GM18858 (cell line): ENCODE data around the gene CCDC141.
"Not testable (repeated sequence)": the region's sequence is repeated elsewhere in the genome, so short reads cannot be mapped to it uniquely, and the experiment has no call there.

ENCODE experiments used
- ATAC-seq: cut with Tn5 transposase; IDR thresholded peaks from one replicate; pipeline ENCODE4 v1.9.1; 2021; ENCODE audit not compliant: unreplicated experiment

Gene CCDC141

DNA sequence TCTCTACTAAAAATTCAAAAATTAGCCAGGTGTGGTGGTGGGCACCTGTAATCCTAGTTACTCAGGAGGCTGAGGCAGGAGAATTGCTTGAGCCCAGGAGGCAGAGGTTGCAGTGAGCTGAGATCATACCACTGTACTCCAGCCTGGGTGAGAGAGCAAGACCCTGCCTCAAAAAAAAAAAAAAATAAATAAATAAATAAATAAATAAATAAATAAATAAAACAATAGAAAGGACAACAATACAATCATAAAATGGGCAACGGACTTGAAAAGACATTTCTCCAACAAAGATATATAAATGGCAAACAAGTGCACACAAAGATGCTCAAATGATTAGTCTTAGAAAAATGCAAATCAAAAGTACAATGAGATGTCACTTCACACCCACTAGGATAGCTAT lies 60.5 kb downstream of the CCDC141 start:
- not testable (repeated sequence) for ATAC-seq

DNA sequence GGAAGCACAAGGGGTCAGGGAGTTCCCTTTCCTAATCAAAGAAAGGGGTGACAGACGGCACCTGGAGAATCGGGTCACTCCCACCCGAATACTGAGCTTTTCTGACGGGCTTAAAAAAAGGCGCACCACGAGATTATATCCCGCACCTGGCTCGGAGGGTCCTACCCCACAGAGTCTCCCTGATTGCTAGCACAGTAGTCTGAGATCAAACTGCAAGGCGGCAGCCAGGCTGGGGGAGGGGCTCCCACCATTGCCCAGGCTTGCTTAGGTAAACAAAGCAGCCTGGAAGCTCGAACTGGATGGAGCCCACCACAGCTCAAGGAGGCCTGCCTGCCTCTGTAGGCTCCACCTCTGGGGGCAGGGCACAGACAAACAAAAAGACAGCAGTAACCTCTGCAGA lies 67.3 kb downstream of the CCDC141 start:
- not testable (repeated sequence) for ATAC-seq

DNA sequence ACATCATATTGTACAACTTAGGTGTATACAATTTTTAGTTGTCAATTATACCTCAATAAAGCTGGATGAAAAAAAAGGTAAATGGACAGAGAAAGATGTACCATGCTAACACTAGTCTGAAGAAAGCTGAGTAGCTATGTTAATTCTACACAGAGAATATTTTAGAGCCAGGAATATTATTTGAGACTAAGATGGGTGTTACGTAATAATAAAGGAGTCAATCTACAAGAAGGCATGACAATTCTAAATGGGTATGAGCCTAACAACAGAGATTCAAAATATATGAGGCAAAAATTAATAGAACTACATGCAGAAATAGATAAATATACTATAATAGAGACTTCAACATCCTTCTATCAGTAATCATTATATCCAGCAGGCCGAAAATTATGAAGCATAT lies 69.1 kb downstream of the CCDC141 start:
- no peak for ATAC-seq

DNA sequence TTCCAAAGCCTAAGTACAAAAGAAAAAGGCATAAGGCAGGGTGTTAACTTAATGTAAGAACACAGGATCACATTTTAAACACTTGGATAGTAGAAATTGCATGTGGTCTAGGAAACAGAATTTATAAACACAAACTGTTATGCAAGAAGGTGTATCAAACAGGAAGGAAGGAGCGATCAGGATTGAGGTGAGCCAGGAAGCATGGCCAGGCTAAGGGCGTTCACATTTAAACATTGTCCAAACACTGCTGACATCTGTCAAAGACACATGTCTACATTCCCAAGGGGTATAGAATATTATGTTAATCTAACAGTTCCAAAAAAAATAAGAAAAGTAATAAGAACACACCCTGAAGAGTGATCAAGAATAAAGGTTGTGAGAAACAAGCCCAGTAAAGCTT lies 71.3 kb downstream of the CCDC141 start:
- ATAC-seq, result no peak

DNA sequence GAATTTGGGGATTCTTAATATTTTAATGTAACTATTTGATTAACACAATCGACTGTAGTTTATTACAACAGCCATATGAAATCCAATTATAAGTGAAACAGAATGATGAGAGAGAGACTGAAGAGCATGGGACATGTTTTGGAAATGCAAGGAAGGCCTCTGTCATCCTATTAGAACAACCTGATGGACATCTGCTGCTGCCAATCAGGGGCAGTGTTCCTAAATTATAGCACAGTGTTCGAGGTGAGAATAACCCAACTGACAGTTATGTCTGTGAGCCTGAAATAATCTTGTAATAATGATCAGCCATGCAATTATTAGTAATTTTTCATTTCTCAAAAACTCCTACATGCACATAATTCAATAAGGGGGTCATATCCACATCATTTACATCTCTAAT lies 73.6 kb downstream of the CCDC141 start:
- ATAC-seq, result no peak

DNA sequence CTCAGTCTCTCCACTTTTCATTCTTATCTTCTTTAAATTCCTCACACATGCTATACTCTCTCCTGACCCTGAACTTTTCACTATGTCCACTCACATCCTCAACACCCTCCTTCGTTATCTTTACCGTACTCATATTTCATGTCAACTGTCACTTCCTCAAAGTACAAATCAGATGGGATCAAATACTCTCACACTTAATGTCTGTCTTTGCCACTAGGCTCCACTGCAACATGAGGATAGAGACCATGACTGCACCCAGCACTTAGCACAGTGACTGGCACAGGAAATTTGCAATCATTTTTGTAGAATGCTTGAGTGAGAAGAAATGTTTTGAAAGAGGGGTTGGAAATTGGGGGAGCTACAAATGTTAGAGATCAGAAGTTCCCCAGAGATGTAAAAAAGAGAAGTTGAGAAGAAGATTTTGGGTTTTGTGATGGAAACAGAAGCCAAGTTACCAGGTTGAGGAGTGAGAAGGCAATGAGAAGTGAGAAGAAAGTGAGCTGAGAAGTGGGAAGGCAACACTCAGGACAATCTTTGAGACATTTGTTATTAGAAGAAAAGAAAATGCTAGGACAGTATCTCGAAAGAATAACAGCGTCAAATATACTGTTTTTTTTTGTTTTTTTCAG lies 87.0 kb downstream of the CCDC141 start:
- no peak for ATAC-seq

DNA sequence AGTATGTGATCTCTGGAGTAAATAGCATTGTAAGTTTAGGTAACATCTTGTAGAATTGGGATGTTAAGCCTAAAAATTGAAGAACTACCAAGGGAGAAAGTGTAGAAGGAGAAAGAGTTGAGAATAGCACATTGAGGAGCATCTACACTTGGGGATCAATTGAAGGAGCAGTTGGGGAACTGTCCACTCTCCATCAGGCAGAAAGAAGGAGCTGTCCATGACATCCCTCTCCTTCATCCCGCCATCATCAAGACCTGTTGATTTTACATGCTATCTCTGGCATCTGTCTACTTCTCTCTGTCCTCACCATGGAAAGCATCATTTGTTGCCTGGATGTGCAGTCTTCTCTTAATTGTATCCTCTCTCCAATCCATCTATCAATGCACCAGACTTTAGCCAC lies 87.8 kb downstream of the CCDC141 start:
- ATAC-seq, result no peak

DNA sequence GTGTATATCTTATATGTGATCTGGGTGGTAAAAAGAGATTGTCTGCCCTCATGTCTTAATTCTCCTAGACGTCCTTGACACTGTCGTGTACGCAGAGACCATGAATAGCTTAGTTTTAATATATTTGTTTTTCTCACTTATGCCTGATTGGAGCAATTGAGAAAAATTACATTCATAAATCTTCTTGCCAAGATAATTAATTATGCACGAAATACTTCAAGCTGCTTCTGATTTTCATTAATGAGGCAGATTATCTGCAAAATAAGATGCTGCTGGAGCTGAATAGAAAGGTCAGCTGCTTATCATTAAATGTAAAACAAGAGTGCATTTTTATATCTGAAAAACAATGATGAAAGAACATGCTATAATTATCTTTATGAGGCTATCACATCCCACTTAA lies 95.9 kb downstream of the CCDC141 start:
- ATAC-seq, result no peak

DNA sequence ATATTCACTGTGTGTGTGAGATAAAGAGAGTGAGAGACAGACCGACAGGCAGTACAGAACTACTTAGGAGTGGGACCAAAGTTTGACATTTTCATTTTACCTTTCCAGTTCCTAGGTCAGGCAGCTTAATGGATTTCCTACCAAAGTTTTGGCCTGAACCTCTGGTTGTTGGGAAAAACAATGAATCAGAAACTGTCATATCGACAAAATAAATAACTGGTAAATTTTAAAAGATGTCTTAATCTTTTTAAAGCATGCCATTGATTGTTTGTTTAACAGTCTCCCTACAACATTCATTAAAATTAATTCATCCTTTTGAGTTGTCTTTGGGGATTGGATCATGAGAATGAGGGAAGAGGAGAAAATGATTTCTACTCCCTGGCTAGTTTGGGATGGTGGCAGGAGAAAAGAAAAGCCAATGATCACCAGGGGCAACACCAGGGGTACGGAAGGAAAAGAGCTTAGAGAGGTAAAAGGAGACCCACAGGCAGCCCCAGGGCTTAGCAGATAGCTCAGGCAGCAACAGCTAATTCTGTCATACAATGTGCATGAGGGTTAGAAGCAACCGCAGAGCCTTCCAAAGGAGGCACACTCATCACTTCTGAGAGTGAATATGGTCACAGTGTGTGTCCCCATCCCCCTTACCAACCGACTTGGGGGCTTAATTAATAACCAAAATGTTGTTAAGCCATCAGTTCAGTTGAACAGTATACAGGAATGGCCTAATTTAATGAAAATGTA lies 98.5 kb downstream of the CCDC141 start:
- ATAC-seq, result no peak

DNA sequence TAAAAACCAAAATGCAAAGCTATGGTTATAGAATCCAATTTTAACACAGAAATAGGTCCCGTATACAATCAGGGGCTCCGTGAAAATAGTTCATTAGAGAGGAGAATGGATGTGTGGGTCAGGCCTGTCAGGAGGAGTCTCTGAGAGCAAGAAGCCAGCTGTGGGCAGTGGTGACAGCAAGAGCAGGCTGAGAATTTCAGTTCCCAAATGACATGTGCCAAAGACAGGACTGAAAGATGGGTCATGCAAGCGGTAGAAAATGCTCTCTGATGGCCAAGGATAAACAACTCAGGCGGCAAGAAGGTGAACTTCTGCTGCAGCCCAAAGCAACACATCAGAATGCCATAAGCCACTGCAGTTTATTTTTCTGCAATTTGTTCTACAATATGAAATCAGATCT lies 100.4 kb downstream of the CCDC141 start:
- ATAC-seq, result no peak

DNA sequence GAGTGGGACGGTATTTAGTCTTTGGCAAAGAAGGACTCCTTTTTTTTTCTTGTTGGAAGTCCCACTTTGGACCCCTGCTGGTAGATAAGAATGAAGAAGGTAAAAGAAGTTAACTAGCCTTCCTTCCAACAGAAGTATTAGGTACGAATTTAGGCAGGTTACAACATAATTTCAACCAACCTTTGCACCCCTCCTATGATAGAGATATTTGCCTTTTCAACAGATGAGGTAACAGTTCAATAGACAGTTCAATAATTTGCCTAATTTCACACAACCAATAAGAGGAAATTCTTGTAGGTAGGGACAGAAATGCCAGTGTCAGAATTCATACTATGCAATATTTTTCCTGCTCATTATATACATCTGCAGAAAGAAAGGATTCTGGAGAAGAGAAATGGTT lies 100.8 kb downstream of the CCDC141 start:
- ATAC-seq, result no peak

DNA sequence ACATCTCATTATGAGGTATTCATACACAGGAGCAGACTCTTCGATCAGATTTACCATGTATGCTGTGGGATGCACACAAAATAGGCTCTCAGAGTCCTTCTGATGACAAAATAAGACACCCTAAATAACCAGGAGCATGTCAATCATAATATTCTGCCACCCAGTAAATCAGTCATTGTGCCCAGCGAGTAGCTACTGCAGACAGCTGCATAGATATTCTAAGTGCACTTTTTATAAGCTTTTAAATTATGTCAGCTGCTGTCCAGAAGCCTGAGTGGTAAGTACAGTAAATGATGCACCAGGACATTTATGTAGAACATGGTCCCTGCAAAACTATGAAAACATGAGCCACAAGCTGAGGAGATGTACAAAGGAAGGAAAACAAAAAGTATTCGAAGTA lies 102.9 kb downstream of the CCDC141 start:
- ATAC-seq, result no peak

DNA sequence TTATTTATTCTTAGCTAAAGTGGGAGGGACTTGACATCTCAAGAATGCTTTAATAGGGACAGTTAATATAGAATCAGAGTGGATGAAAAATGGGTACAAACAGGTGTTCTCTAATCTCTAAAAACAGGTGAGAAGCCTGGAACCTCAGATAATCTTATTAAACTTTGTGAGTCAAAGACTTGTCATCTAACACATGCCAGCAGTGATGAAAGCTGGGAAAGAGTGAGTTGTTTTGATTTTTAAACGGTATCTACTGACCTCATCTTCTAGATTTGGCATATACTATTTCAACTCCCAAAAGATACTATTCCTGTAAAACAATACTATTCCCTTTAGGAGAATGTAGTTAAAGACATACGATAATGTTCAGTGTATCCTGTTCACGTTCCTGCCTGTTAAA lies 103.4 kb downstream of the CCDC141 start:
- no peak for ATAC-seq

DNA sequence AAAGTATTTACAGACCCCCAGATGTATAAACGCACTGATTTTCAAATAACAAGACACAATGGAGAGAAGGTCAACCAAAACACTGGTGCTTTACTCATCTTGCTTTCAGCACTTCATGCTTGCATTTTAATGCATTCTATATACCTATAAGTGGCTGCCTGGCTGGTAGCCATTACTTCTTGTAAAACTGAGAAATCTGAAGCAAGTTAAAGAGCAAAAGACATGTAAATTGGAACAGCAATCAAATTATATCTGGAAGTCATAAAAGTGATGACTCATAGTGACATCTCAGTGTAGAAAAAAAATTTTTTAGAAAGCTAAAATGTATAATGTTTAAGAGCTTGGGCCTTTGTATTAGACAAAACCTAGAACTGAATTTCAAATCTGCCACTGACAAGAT lies 106.2 kb downstream of the CCDC141 start:
- no peak for ATAC-seq

DNA sequence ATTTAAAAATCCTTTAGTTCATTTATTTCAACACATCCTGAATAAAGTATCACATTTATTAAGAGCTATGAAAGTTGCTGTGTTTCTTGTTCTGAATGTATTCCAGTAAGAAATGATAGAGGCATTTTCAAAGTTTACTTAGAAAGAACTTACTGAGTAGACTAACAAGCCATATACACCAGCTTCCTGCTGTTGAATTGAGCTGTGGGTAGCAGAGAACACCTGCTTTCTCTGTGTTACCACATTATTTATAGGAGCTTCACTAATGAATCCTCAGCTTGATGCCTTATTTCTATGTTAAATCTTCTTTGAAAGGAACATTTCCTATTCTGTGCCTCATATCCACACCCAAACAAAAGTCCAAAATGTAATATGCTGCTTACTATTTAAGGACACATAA lies 115.4 kb downstream of the CCDC141 start:
- ATAC-seq, result no peak

DNA sequence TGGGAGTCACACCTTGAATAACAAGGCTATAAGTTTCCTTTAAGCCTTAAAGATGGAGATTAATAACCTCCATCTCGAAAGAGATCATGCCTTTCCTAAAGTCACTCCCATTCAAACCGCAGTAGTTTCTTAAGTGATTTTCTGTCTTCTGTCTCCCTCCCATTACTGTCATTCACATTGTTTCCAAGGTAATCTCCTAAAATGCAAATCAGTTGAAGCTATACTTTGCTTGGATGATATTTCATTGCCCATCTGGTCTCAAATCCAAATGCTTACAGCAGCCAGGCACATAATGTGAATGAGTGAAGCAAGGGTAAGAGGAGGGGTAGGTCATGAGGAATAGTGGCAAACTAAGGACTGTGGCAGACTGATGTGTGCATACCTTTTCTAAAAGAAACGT lies 116.4 kb downstream of the CCDC141 start:
- ATAC-seq, result no peak

DNA sequence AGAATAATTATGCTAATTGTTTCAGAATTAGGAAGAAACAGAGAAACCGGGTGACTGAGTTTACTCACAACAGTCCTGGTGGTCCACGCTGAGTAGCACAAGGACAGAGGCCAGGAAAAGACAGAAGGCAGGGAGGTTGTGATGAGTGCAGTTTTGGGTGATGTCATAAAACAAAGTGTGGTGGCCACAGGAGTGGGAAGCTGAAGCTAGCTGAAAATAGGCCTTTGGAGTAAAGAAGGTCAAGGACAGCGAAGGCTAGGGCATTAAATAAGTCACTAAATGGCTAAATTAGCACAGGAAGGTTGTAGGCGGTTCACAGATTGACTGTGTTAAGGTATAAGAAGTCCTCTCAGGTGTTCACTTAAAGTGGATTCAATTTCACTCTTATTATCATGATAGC lies 121.9 kb downstream of the CCDC141 start:
- ATAC-seq, result peak; percentile 76

DNA sequence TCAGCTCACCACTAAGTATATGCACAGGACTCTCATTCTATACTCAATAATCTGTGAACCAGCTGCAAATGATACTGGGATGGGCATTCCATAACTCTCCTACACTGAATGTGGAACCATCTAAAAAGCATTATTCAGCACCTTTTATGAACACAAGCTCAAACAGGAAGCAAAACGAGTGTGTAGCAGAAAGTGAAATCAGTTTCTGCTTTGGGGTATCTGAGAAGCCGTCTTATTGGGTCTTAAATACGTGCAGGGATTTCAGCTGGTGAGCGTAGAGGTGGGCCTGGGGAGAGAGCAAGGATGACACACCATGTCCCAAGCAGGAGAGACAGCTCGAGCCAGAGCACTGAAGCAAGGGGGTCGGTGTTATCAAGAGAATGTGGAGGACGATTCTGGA lies 122.8 kb downstream of the CCDC141 start:
- peak; percentile 36 for ATAC-seq

DNA sequence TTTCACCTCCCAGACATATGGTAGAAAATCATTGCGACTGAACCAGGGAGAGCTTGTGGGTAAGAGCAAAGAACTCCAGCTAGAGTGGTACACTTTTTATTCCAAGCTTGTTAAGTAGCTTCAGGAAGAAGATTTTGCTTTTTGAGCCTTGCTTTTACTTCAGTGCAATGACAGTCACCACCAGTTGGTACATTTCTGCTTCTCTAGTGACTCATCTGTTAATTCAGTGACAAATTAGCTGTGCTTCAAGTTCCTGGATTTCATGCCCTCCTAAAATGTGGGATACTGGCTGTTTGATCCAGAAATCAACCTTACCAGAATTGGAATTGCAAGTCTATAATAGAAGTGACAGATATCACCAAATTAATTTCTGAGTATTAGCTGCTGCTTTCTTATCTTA lies 125.1 kb downstream of the CCDC141 start:
- no peak for ATAC-seq

DNA sequence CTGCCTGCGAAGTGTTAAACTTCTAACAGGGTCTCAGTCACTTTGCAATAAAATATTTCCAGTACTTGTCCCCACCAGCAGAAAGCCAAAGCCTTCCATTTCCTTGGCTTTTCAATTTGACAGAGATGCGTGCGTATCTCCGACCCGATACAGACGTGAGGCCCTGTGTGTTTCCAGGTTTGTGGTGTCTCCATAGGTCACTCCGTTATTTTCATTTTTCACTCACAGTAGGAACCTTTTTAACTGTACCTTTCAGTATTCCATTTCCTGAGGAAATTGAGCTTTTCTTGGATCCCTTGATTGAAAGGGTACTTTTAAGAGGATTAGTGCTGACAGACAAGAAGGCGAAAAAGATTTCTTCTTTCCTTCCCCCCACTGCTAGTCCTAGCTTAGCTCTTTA lies 126.4 kb downstream of the CCDC141 start:
- no peak for ATAC-seq

DNA sequence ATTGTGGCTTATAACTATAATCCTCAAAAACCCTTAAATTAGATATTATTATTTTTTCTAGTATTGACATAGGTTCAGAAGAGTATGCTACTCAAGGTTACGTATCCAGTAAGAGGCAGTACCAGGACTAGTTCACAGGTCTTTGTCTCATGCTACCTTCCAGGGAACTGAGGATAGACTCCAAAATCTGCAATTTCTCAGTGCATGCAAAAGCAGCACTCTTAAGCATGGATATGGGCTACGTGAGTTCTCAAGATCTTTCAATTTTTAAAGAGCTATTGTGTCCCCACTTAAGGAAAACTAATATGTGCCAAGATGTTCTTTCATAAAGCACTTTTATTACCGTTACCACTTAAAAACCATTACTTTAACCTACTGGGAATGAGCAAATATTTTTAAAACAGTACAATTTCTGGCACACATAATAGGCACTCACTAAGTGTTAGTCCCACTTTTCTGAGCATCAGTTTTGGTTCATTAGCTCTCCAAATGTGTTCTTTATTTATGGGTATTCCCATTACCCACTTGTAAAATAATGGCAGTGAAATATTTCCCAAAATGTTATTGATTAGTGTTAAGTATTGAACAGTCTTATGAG lies 128.9 kb downstream of the CCDC141 start:
- no peak for ATAC-seq

DNA sequence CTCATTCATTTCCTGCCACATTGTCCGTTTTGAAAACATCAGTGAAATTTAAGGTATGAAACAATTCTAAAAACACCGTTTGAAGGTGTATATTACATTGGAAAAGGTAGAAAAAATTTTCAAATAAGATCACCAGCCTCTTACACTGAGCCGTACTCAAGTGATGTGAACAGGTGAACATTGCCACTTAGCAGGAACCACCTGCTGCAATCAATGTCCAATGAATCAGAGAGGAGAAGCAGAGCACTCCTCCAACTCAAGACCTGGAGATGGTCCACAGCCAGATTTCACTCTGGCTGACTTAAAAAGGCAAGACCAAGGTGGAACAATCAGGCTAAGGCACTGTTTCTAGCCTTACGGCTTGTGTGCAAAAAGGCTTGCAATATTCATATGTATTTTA lies 132.4 kb downstream of the CCDC141 start:
- ATAC-seq, result no peak
